ENCODE measurements around the gene RIMOC1. TPM values are rescaled to one million over a fixed set of nuclear protein-coding genes. Genes with fewer than 3 reads are reported as not detected.

The RIMOC1 gene
- total and polyA plus RNA-seq, 2 of the 8 experiments (the other 6 are each of a cell fraction or from before 2014, with no cell fraction given): 20.6 to 35.1 TPM

DNA sequence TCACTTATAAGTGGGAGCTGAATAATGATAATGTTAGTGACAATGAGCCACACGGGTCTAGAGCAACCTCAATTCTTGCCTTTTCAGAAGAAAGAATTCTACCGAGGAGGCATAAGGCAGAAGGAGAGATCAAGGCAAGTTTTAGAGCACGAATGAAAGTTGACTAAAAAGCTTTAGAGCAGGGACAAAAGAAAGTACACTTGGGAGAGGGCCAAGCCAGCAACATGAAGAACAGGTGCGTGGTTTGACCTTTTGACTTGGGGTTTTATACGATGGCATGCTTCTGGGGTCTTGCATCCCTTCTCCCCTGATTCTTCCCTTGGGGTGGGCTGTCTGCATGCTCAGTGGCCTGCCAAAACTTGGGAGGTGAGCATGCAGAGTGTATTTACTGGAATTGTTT lies 21.4 kb upstream of the RIMOC1 start:
- DNase-seq (ENCODE audit: low read depth in 1 of 2, low spot score in 2 of 2): no peak
- H3K4me3 ChIP-seq (ENCODE audit: extremely low read depth in 1 of 4, insufficient read depth in 2 of 4, low read depth in 3 of 4, low read length in 4 of 4): no peak overlapping the region
- TF ChIP-seq TEAD4 (IDR thresholded peaks at IDR 0.05; ENCODE audit: low read depth, low read length) (no peak), SP1 (IDR thresholded peaks at IDR 0.05; ENCODE audit: low read depth, low read length) (no peak), CTBP2 (IDR thresholded peaks at IDR 0.05; ENCODE audit: borderline replicate concordance, insufficient read depth, insufficient read length, low read length) (no peak), CHD2 (IDR thresholded peaks at IDR 0.05; ENCODE audit: low read length) (no peak)

More for the DNA sequence above, 21.4 kb upstream of the RIMOC1 start:
- no peaks in the 10 kb centered on the region for H3K27me3 ChIP-seq (replicated peaks in 1 of 4; ENCODE audit: control insufficient read depth in 3 of 4, extremely low read depth in 1 of 4, insufficient read depth in 3 of 4, low read length in 3 of 4)
- H3K79me1 ChIP-seq (ENCODE audit: low read depth, low read length): no peaks in the 10 kb centered on the region
- H2BK12ac ChIP-seq (ENCODE audit: low read depth, low read length): no peak overlapping the region
- H2BK5ac ChIP-seq (ENCODE audit: low read depth, low read length): no peak overlapping the region
- H3K79me2 ChIP-seq (ENCODE audit: control insufficient read depth in 1 of 2, insufficient read depth in 2 of 2, low read length in 2 of 2): no peaks in the 10 kb centered on the region
- H2AK5ac ChIP-seq (ENCODE audit: low read depth, low read length): no peak overlapping the region
- H3K9me3 ChIP-seq (ENCODE audit: insufficient read depth in 2 of 2, low read depth in 1 of 2, low read length in 1 of 2): 0 out of 4 replicates have a peak, but pooled peaks cover under 1 to 3% of the 10 kb centered on the region in 2 experiments
- no peaks in the 10 kb centered on the region for H4K20me1 ChIP-seq (replicated peaks in 1 of 2; ENCODE audit: control insufficient read depth in 1 of 2, insufficient read depth in 2 of 2, low read length in 2 of 2)
- H3K36me3 ChIP-seq (ENCODE audit: control insufficient read depth in 2 of 4, insufficient read depth in 4 of 4, low read length in 3 of 4): no peaks in the 10 kb centered on the region
- H3K9ac ChIP-seq (replicated peaks in 1 of 4; ENCODE audit: extremely low read depth in 1 of 4, low read depth in 3 of 4, low read length in 3 of 4): no peak overlapping the region
- H2BK120ac ChIP-seq (replicated peaks; ENCODE audit: low read depth, low read length): no peak overlapping the region
- no peak overlapping the region for H2BK15ac ChIP-seq (ENCODE audit: low read length)
- H3K18ac ChIP-seq (ENCODE audit: extremely low read depth, low read length): no peak overlapping the region
- no peak overlapping the region for H4K5ac ChIP-seq (ENCODE audit: insufficient read length, low read depth, low read length)
- no peak overlapping the region for H4K91ac ChIP-seq (replicated peaks; ENCODE audit: insufficient read length, low read length)
- no peak overlapping the region for H3K4ac ChIP-seq (replicated peaks; ENCODE audit: insufficient read length, low read depth, low read length)
- H3K23me2 ChIP-seq (ENCODE audit: low read depth, low read length): no peaks in the 10 kb centered on the region
- no peak overlapping the region for H3K23ac ChIP-seq (ENCODE audit: insufficient read length)
- no peak overlapping the region for H3K14ac ChIP-seq (ENCODE audit: insufficient read length)
- H3K56ac ChIP-seq (replicated peaks; ENCODE audit: insufficient read length, low read depth, low read length): no peak overlapping the region
- CTCF ChIA-PET (ENCODE audit: partially characterized antibody): interaction anchor here (1.4 kb wide), 1 partner anchor 863 kb away, joined by 3 read pairs; no protein-coding TSS in a partner anchor
- WGBS, 2 experiments (ENCODE audit: extremely low coverage in 1 of 2, insufficient coverage in 1 of 2, insufficient read length in 1 of 2, insufficient replicate concordance in 2 of 2, low coverage in 1 of 2, low lambda C conversion rate in 2 of 2, missing lambda C conversion rate in 1 of 2): 89% methylated on average over 5 of the region's 5 CpGs; no CpG with 5 or more reads in 1 of the 2 experiments
- no peaks in the 10 kb centered on the region for H3K4me1 ChIP-seq (replicated peaks in 1 of 4; ENCODE audit: control insufficient read depth in 3 of 4, insufficient read depth in 4 of 4, low read length in 3 of 4)
- POLR2A ChIA-PET (ENCODE audit: partially characterized antibody): no interaction called here
- FAIRE-seq: no peak
- no peak overlapping the region for H4K8ac ChIP-seq (ENCODE audit: extremely low read depth, insufficient read depth, low read length)
- H2AFZ ChIP-seq (ENCODE audit: low read length): no peak overlapping the region
- no peak overlapping the region for H2BK20ac ChIP-seq (ENCODE audit: low read length)
- no peak overlapping the region for H3K27ac ChIP-seq (ENCODE audit: low read depth, low read length)
- H3K4me2 ChIP-seq (ENCODE audit: insufficient read depth in 1 of 2, low read depth in 2 of 2, low read length in 2 of 2): no peak overlapping the region

All from H1 (cell line).